ENCODE measurements around the gene ZNF322. TPM values are rescaled to one million over a fixed set of nuclear protein-coding genes. Genes with fewer than 3 reads are reported as not detected.

ZNF322 gene
- polyA plus RNA-seq, 3 donors, result 2.0 to 5.1 (median 3.6) TPM

GRCh38 chr6:26600759-26601158, 58.8 kb downstream of the ZNF322 start:
- Mint-ChIP-seq H3K4me3 (no peak overlapping the region), H3K4me1 (peaks cover 11% of the 10 kb centered on the region), H3K9me3 (no peaks in the 10 kb centered on the region), H3K27me3 (ENCODE audit: low read depth in 3 of 3) (peaks cover 0 to 4% (median 1%) of the 10 kb centered on the region in 3 donors), H3K36me3 (peaks cover 27 to 29% of the 10 kb centered on the region in 2 donors), H3K27ac (no peak overlapping the region)
- DNase-seq, result no peak
- Histone ChIP-seq H3K36me3 (replicated peaks in 1 of 2; ENCODE audit: control insufficient read depth in 1 of 2, insufficient read depth in 2 of 2, low read length in 2 of 2) (peaks cover 19 to 24% of the 10 kb centered on the region in 2 donors), H3K4me2 (replicated peaks; ENCODE audit: extremely low read depth, low read length, poor library complexity, severe bottlenecking) (no peak overlapping the region), H3K4me1 (ENCODE audit: control insufficient read depth in 1 of 2, insufficient read depth in 2 of 2, low read length in 2 of 2) (peaks cover 12 to 24% of the 10 kb centered on the region in 2 donors), H4K20me1 (ENCODE audit: insufficient read depth, low read length) (no peaks in the 10 kb centered on the region), H3K79me2 (ENCODE audit: insufficient read depth, low read length) (peaks cover 17% of the 10 kb centered on the region), H3K9me3 (replicated peaks in 1 of 2; ENCODE audit: control insufficient read depth in 1 of 2, insufficient read depth in 1 of 2, low read length in 2 of 2) (no peaks in the 10 kb centered on the region), H3K27me3 (ENCODE audit: control insufficient read depth in 2 of 2, insufficient read depth in 2 of 2, low read length in 2 of 2) (no peaks in the 10 kb centered on the region), H3K4me3 (replicated peaks in 1 of 3; ENCODE audit: low read depth in 2 of 3, low read length in 3 of 3) (no peak overlapping the region), H3K9ac (ENCODE audit: insufficient read depth, low read length, poor library complexity, severe bottlenecking) (no peak overlapping the region), H2AFZ (ENCODE audit: insufficient read depth, low read depth, low read length, poor library complexity, severe bottlenecking) (no peak overlapping the region), H3K27ac (ENCODE audit: low read depth in 1 of 2, low read length in 2 of 2) (no peak overlapping the region)
- intact Hi-C loops (cut with micrococcal nuclease), result no loop called here
- no peak for TF ChIP-seq CTCF (IDR thresholded peaks at IDR 0.05)

DNA sequence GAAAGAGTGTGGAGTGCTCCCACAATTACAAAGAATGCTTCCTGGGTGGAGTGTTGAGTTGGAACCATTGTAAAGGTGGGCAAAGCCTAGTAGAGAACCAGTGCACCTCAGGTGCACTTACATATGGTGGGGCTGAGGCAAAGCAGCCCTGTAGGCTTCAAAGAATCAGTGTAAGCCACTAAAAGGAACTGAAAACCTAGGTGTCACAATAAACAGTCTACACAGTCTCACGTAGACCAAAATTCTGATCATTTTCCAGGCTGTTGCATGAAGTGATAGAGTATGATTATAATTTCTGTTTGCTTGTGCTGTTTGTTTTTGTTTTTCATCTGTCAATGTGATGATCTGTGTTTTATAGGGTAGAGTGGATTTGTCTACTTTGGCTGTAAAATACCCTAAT, 60.0 kb downstream of the ZNF322 start:
- intact Hi-C loops (cut with micrococcal nuclease), result loop anchor here in 1 of 2 donors (10.0 kb wide), 2 partner anchors 255 to 545 kb away; a partner anchor contains a TSS
- peaks cover 6 to 8% of the 10 kb centered on the region in 2 donors for H3K27me3 ChIP-seq (ENCODE audit: control insufficient read depth in 2 of 2, insufficient read depth in 2 of 2, low read length in 2 of 2)
- no peak for DNase-seq
- H3K4me1 ChIP-seq (ENCODE audit: control insufficient read depth in 1 of 2, insufficient read depth in 2 of 2, low read length in 2 of 2), result peaks cover 12 to 30% of the 10 kb centered on the region in 2 donors
- H2AFZ ChIP-seq (ENCODE audit: insufficient read depth, low read depth, low read length, poor library complexity, severe bottlenecking), result no peak overlapping the region
- Mint-ChIP-seq H3K27me3 (ENCODE audit: low read depth in 3 of 3) (peaks cover 4 to 9% (median 6%) of the 10 kb centered on the region in 3 donors), H3K9me3 (peaks cover 0 to 4% (median 0%) of the 10 kb centered on the region in 7 donors), H3K4me3 (no peak overlapping the region), H3K36me3 (peaks cover 27 to 29% of the 10 kb centered on the region in 2 donors), H3K27ac (no peak overlapping the region), H3K4me1 (peaks cover 15% of the 10 kb centered on the region)
- H3K4me3 ChIP-seq (replicated peaks in 1 of 3; ENCODE audit: low read depth in 2 of 3, low read length in 3 of 3), result no peak overlapping the region
- WGBS (ENCODE audit: insufficient coverage), result no CpG with 5 or more reads among the region's 1 CpG
- H3K9me3 ChIP-seq (replicated peaks in 1 of 2; ENCODE audit: control insufficient read depth in 1 of 2, insufficient read depth in 1 of 2, low read length in 2 of 2), result no peaks in the 10 kb centered on the region
- H3K79me2 ChIP-seq (ENCODE audit: insufficient read depth, low read length), result peaks cover 17% of the 10 kb centered on the region
- no peak overlapping the region for H3K4me2 ChIP-seq (replicated peaks; ENCODE audit: extremely low read depth, low read length, poor library complexity, severe bottlenecking)
- no peaks in the 10 kb centered on the region for H4K20me1 ChIP-seq (ENCODE audit: insufficient read depth, low read length)
- H3K27ac ChIP-seq (ENCODE audit: low read depth in 1 of 2, low read length in 2 of 2), result no peak overlapping the region
- peaks cover 19 to 24% of the 10 kb centered on the region in 2 donors for H3K36me3 ChIP-seq (replicated peaks in 1 of 2; ENCODE audit: control insufficient read depth in 1 of 2, insufficient read depth in 2 of 2, low read length in 2 of 2)
- no peak overlapping the region for H3K9ac ChIP-seq (ENCODE audit: insufficient read depth, low read length, poor library complexity, severe bottlenecking)
- TF ChIP-seq CTCF (IDR thresholded peaks at IDR 0.05), result no peak
